HG02885 (cell line): ENCODE measurements around the gene MORC2.

Experiments
- ATAC-seq: cut with Tn5 transposase; IDR thresholded peaks from one replicate; pipeline ENCODE4 v1.9.1; 2021; ENCODE audit warnings: mild to moderate bottlenecking; ENCODE audit not compliant: unreplicated experiment, poor library complexity

MORC2 gene

DNA sequence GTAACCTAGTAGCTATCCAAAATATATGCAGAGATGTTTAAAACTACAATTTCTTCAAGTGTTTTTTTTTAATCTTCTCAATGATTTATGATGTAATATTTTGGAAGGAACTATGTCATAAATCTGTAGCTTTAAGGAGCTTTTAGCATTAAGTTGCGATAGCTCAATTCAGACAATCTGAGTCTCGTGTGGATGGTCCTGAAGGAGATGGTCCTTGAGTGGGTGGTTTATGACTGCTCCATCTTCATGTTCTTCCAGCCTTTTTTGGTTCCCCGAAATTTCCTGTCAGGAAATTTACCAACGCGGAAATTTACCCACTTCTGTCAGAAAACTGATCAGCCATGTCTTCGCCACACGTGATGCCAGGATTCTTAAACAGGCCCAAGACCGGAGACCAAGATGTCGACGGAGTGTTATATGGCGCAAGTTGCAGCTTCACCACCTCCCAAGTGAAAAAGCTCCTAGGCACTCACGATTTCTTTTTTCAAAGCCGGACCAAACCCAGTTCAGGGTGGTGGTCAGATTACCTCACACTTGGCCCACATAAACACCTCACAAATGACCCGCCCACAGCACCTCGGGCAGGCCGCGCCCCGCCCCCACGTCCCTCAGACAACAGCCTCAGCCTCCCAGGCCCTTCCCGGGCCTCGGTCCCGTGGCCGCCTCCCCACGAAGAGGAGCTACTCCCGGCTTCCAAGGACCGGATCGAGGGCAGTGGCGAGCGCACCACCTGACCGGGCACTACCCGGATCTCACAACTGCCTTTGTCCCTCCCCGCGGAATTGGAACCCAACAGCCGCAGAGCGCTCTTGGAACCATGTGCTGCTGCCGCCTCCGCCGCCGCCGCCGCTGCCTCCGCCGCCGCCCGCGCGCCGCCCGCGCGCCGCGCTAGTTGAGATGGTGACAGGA, at the start of gene MORC2:
TSS of gene MORC2 (minus strand) at position 760 of the 909 bp plus-strand sequence. CDS start 885 bp downstream, outside the sequence.
- peak; percentile 21 for ATAC-seq

- no peak for ATAC-seq
These were observed 37.0 kb upstream of the MORC2 start for GRCh38 chr22:31005535-31005934.

DNA sequence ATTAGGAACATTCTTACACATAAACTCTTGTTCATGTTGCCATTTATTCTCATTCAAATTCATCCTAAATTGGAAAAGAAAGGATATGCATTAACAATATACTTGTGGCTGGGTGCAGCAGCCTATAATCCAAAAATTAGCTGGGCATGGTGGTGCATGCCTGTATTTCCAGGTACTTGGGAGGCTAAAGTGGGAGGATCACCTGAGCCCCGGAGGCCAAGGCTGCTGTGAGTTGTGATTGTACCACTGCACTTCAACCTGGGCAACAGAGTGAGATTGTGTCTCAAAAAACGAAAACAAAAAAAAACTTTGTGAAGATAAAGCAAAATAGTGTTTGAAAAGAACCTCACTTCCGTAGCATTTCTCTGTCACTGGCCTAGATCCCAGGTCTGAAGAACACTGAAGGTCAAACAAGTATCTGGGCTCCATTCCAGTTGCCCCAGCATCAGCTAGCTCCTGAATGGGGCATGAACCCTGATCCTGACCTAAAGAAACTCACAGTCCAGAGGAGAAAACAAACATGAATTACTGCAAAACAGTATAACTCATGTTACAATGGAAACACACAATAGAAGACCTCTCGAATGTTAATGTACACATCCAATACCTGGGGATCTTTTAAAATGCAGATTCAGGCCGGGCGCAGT, 32.7 kb upstream of the MORC2 start:
- ATAC-seq = no peak

GRCh38 chr22:30998329-30998728, 29.8 kb upstream of the MORC2 start:
- ATAC-seq = no peak

- ATAC-seq = no peak
These were observed 27.9 kb upstream of the MORC2 start for GRCh38 chr22:30996462-30996861.

DNA sequence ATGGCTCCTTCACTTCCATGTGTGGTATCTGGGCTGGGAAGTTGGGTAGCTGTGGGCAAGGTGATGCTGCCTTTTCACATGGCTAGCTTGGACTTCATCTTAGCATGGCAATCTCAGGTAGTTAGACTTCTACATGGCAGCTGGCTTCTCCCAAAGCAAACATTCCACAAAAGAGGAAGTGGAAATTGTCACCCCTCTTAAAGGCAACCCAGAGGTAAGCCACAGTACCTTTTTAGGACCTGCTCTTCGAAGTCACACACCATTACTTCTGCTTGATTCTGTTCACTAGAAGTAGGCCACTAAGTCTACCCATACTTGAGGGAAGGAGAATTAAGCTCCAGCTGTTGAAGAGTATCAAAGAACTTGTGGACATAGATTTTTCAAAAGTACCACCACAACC, 26.4 kb upstream of the MORC2 start:
- ATAC-seq = no peak

DNA sequence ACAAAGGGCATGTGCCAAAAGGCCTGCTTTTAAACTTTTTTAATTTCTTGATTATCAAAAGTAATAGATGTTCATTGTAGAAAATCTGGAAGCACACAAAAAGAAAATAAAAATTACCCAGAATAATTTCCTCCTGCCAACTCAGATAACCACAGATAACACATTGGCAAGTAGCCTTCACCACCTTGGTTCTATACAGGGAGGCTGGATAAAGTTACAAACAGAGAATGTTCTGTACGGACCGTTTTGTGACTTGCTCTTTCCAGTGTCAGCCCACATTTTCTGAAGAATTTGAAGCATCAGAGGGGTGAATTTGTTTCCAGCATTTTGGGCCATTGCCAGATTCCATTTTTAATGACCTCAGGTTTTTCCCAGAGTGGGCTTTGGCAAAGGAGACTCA, 24.0 kb upstream of the MORC2 start:
- no peak for ATAC-seq

GRCh38 chr22:30990690-30991089, 22.1 kb upstream of the MORC2 start:
- no peak for ATAC-seq

- no peak for ATAC-seq
These were observed 20.9 kb upstream of the MORC2 start for GRCh38 chr22:30989474-30989873.

DNA sequence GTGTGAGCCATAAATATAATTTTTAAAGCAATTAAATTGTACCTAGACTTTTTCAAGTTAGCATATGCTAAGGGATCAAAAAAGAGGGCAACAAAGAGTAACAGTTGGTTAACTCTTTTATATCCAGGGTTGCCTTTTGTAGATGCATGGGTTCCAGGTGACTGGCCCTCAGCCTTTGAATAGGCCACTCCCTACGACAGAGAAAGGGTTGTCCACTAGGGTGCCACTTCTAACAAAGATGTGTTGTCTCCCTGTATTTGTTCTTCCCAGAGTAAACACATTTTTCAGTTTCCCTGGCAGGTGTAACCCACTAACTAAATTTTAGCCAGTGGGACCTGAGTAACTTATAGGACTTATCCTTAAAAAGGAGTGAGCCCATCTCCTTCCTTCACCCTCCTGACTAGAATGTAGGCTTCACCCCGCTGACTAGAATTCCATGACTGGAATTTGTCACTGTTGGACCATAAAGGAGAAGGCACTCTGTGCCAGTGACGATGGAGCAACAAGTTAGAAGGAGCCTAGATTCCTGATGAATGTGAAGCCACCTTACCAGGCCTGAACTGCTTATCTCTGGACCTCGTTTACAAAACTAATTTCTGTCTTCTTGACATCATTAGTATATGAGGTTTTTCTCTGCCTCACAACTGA, 17.1 kb upstream of the MORC2 start:
- ATAC-seq = no peak

- ATAC-seq = no peak
These were observed 15.7 kb upstream of the MORC2 start for GRCh38 chr22:30984317-30984716.

DNA sequence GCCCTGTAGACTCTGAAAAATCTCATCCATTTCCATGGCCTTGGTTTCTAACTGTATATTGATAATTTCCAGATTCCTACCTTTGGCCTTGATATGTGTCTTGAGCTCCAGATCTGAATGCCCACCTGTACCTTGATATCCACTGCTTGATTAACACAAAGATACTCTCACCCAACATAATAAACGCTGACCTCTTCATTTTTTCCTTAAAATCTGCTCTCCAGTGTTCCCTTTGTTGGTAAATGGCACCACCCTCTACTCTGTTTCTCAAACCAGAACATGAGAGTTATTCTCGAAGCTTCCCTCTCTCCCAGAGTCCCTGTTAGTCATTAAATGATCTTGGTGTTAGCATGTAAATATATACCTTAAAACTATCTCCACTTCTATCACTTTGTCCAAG, 13.9 kb upstream of the MORC2 start:
- no peak for ATAC-seq

DNA sequence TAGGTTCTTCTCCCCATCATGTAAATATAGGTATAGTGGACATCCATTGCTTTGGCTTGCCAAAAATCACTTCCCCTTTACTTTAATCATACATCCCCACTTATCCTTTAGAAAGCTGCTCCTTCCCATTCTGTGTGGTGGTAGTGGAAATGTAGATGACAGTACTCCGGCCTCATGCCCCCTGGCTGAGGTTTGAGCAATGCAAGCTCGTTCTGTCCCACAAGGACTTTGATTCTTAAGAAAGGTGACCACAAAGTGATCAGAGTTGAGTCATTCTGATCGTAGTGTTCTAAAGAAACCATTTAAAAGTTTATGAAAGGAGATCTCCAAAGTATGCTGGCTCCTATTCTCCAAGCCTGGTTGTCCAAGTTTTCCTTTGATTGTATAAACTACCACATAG, 11.4 kb upstream of the MORC2 start:
- ATAC-seq = no peak

- no peak for ATAC-seq
These were observed 9.9 kb upstream of the MORC2 start for GRCh38 chr22:30978304-30978962.

- no peak for ATAC-seq
These were observed 1.8 kb upstream of the MORC2 start for GRCh38 chr22:30970356-30970746.

- ATAC-seq = peak; percentile 45
These were observed 1.2 kb upstream of the MORC2 start for GRCh38 chr22:30969532-30970355.

DNA sequence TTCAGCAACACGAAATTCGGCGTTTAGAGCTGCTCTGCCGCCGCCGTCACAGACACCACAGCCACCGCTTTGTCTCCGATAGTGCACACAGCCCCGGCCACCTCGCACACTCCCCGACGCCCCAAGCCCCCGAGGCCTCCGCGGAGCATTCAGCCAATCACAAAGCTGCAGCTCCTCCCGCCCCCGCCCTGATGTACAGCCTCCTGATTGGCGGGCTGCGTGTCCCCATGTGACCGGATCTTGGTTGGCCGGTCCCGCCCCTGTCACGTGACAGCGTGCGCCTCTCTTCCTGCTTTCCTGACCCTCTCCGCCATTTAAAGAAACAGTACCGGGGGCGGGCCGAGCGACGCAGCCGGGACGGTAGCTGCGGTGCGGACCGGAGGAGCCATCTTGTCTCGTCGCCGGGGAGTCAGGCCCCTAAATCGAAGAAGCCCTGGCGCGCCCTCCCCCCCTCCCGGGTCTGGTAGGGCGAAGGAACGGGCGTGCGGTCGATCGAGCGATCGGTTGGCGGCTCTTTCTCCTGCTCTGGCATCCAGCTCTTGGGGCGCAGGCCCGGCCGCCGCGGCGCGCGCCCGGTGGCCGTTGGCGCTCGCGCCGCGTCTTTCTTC, 454 bp upstream of the MORC2 start, which contains the start of gene TUG1:
TSS of gene TUG1 (plus strand) at position 342 of the 608 bp plus-strand sequence.
- ATAC-seq = peak; percentile 90

GRCh38 chr22:30964858-30965257, 3.7 kb downstream of the MORC2 start:
- no peak for ATAC-seq

GRCh38 chr22:30955153-30955552, 13.4 kb downstream of the MORC2 start:
- ATAC-seq = no peak
